ENCODE results near the gene UPP1. TPM values are rescaled to one million over a fixed set of nuclear protein-coding genes. Genes with fewer than 3 reads are reported as not detected.

Gene UPP1
- total RNA-seq, 4 donors from 2014 or later, result 21.5 to 178 (median 49.6) TPM

GRCh38 chr7:48105045-48105444 lies 16.0 kb downstream of the UPP1 start:
- no peak overlapping the region for H3K27ac ChIP-seq
- no peak overlapping the region for H3K4me3 ChIP-seq
- peaks cover 28 to 99% (median 46%) of the 10 kb centered on the region in 3 donors for H3K36me3 ChIP-seq
- no peaks in the 10 kb centered on the region for H3K9me3 ChIP-seq
- no peaks in the 10 kb centered on the region for H3K27me3 ChIP-seq
- no peak for DNase-seq
- WGBS, 2 donors, result 91 to 100% methylated on average over 4 to 5 of the region's 5 CpGs
- TF ChIP-seq POLR2A (IDR thresholded peaks at IDR 0.05) (no peak), CTCF (IDR thresholded peaks at IDR 0.05) (no peak)
- intact Hi-C loops (cut with DNase I), result loop anchor here (10.0 kb wide), 2 partner anchors 70 to 110 kb away; partner anchors contain the start of gene C7orf57
- H3K4me1 ChIP-seq, result peaks cover 0 to 5% (median 0%) of the 10 kb centered on the region in 3 donors

GRCh38 chr7:48106906-48107659 lies 18.0 kb downstream of the UPP1 start:
- Histone ChIP-seq H3K27me3 (no peaks in the 10 kb centered on the region), H3K27ac (no peak overlapping the region), H3K4me1 (peaks cover 0 to 17% (median 0%) of the 10 kb centered on the region in 3 donors), H3K4me3 (no peak overlapping the region), H3K9me3 (no peaks in the 10 kb centered on the region), H3K36me3 (peaks cover 21 to 79% (median 39%) of the 10 kb centered on the region in 3 donors)
- TF ChIP-seq POLR2A (IDR thresholded peaks at IDR 0.05), result no peak
- no peak for TF ChIP-seq CTCF (IDR thresholded peaks at IDR 0.05)
- intact Hi-C loops (cut with DNase I), result loop anchor here (10.0 kb wide), 2 partner anchors 72 to 112 kb away; partner anchors contain the start of gene C7orf57
- DNase-seq, result no peak
- 84 to 95% methylated on average over 11 to 29 of the region's 29 CpGs for WGBS, 2 donors

- Histone ChIP-seq H3K36me3 (peaks cover 14 to 69% (median 32%) of the 10 kb centered on the region in 3 donors), H3K4me1 (peaks cover 0 to 17% (median 0%) of the 10 kb centered on the region in 3 donors), H3K4me3 (no peak overlapping the region), H3K9me3 (no peaks in the 10 kb centered on the region), H3K27me3 (no peaks in the 10 kb centered on the region), H3K27ac (no peak overlapping the region)
- DNase-seq, result no peak
- 79 to 86% methylated on average over 2 to 11 of the region's 18 CpGs for WGBS, 2 donors
- intact Hi-C loops (cut with DNase I), result loop anchor here (10.0 kb wide), 2 partner anchors 73 to 113 kb away; partner anchors contain the start of gene C7orf57
- TF ChIP-seq CTCF (IDR thresholded peaks at IDR 0.05) (no peak), POLR2A (IDR thresholded peaks at IDR 0.05) (no peak)
These were observed 18.9 kb downstream of the UPP1 start for GRCh38 chr7:48107926-48108472.

- Histone ChIP-seq H3K27ac (no peak overlapping the region), H3K9me3 (no peaks in the 10 kb centered on the region), H3K4me3 (no peak overlapping the region), H3K36me3 (peaks cover 9 to 57% (median 31%) of the 10 kb centered on the region in 3 donors), H3K27me3 (no peaks in the 10 kb centered on the region), H3K4me1 (peaks cover 0 to 21% (median 2%) of the 10 kb centered on the region in 3 donors)
- intact Hi-C loops (cut with DNase I), result loop anchor here (10.0 kb wide), 2 partner anchors 74 to 114 kb away; partner anchors contain the start of gene C7orf57
- DNase-seq, result no peak
- WGBS, 2 donors, result 77 to 79% methylated on average over 3 to 4 of the region's 5 CpGs
- no peak for TF ChIP-seq CTCF (IDR thresholded peaks at IDR 0.05)
These were observed 20.1 kb downstream of the UPP1 start for GRCh38 chr7:48108959-48109847.

Data from esophagus squamous epithelium (tissue), 5 donors.